ENCODE results near the gene CADM2.

The CADM2 gene

DNA sequence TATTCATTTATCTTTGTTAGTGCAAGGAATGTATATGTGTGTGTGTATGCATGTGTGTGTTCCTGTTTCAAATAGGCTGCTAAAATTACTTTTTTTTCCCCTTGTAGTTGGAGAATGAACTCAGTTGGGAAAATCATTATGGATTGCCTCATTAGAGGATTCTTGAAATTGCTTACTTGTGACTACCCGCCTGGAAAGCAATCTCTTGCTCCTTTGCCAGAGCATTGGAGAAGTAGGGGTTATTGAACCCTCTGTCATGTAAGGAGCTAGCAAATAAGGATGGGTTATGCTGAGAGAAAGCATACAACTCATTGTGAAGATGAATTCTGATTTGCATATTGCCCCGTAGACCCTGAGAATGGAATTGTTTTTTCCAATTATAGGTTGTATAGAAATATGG lies 474.5 kb downstream of the CADM2 start:
- in situ Hi-C loops (cut with HindIII; ENCODE audit: low sequenced_read_pairs) = no loop called here
- TF ChIP-seq CTCF (IDR thresholded peaks at IDR 0.05; ENCODE audit: low read depth, low read length, missing control alignments) = no peak
- H3K4me3 ChIP-seq (ENCODE audit: low read depth, low read length) = no peak overlapping the region
- no peak for DNase-seq (ENCODE audit: low read depth)

GRCh38 chr3:85455561-85456200 lies 496.9 kb downstream of the CADM2 start:
- no peak overlapping the region for H3K4me3 ChIP-seq (ENCODE audit: low read depth, low read length)
- no peak for TF ChIP-seq CTCF (IDR thresholded peaks at IDR 0.05; ENCODE audit: low read depth, low read length, missing control alignments)
- no peak for DNase-seq (ENCODE audit: low read depth)
- in situ Hi-C loops (cut with HindIII; ENCODE audit: low sequenced_read_pairs) = no loop called here

DNA sequence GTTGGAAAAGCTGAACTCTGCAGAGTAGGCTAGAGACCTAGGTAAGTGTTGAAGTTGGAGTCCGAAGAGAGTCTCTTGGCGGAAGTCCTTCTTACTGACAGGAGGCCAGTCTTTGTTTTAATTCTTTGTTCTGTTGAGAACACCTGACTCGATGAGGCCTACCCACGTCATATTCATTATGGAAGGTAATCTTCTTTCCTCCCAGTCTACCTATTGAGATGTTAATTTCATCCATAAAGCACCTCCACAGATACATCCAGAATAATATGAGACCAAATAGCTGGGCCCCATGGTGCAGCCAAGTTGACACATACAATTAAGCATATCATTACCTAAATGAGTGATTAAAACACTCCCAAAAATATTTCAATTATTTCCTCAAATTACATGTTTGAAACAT lies 515.5 kb downstream of the CADM2 start:
- no peak for DNase-seq (ENCODE audit: low read depth)
- no peak overlapping the region for H3K4me3 ChIP-seq (ENCODE audit: low read depth, low read length)
- in situ Hi-C loops (cut with HindIII; ENCODE audit: low sequenced_read_pairs) = no loop called here
- no peak for TF ChIP-seq CTCF (IDR thresholded peaks at IDR 0.05; ENCODE audit: low read depth, low read length, missing control alignments)

DNA sequence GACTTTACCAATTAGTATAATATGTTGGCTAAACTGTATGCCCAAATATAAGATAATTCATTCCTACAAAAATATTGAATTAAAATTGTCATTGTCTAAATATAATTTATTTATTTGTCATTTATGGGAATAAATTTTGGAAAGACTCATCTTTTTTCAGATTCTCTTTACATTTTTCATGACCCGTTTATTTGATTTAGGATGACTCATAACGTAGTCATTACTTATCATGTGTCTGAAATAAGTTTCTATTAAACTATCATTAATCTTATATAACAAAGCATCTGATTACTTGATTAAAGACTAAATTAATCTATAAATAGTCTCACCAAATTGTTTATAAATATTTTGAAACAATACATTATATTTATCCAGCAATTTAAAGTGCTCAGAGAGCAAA lies 516.6 kb downstream of the CADM2 start:
- no peak for TF ChIP-seq CTCF (IDR thresholded peaks at IDR 0.05; ENCODE audit: low read depth, low read length, missing control alignments)
- no peak overlapping the region for H3K4me3 ChIP-seq (ENCODE audit: low read depth, low read length)
- no peak for DNase-seq (ENCODE audit: low read depth)
- in situ Hi-C loops (cut with HindIII; ENCODE audit: low sequenced_read_pairs) = no loop called here

GRCh38 chr3:85476891-85477495 lies 518.2 kb downstream of the CADM2 start:
- DNase-seq (ENCODE audit: low read depth) = peak; percentile 12
- no peak for TF ChIP-seq CTCF (IDR thresholded peaks at IDR 0.05; ENCODE audit: low read depth, low read length, missing control alignments)
- in situ Hi-C loops (cut with HindIII; ENCODE audit: low sequenced_read_pairs) = no loop called here
- no peak overlapping the region for H3K4me3 ChIP-seq (ENCODE audit: low read depth, low read length)

DNA sequence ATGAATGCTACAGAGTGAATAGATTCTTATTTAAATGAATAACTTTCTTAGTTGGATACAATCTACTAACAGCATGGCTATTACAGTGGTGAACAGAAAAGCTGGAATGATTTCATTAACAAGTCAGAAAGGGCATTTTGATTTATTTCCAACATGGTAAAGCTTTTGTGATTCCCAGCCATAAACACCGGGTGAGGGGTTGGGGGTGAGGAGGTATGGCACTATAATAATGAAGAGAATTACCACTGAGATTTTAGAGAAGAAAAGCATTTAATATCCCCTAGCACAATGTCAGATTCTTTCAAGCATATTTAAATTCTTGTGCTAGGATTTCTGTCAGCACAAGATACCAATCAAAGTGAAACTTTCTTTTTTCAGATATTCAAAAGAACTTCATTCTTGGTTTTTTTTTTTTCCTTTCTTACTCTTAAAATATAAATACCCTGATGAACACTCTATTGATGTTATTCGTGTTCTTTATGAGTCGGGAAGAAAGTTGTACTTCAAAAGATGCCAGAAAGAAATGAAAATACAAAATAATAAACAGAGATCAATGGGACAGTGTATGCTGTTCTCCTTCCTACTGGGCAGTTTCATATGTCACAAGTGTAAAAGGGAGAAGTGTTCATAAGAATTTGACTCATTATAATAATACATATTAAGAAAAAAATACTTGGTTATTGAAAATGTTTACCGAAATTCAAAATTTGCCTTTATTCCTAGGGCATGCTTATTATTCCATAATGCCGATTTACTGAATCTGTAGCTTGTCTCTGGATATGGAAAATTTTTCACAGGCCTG lies 522.8 kb downstream of the CADM2 start:
- TF ChIP-seq CTCF (IDR thresholded peaks at IDR 0.05; ENCODE audit: low read depth, low read length, missing control alignments) = no peak
- no peak for DNase-seq (ENCODE audit: low read depth)
- in situ Hi-C loops (cut with HindIII; ENCODE audit: low sequenced_read_pairs) = no loop called here
- no peak overlapping the region for H3K4me3 ChIP-seq (ENCODE audit: low read depth, low read length)
